H1 (cell line): ENCODE data around the gene SHC3. TPM values are rescaled to one million over a fixed set of nuclear protein-coding genes. Genes with fewer than 3 reads are reported as not detected.

Experiments
- CTCF ChIA-PET: fragments of 300-600 bp; sonication (Branson Sonifier 250); formaldehyde crosslinking; loops from one replicate; lab custom pipeline; 2021; ENCODE audit not compliant: partially characterized antibody; lab: Charles Lee
- POLR2A ChIA-PET: fragments of 300-600 bp; sonication (Branson Sonifier 250); formaldehyde crosslinking; loops from one replicate; lab custom pipeline; 2021; ENCODE audit warnings: inconsistent platforms; ENCODE audit not compliant: partially characterized antibody; lab: Charles Lee
- DNase-seq, 2 experiments: peaks; one replicate each; pipeline versions ENCODE4 v3.0.0 to v3.0.0-alpha.2; 2010 to 2022; ENCODE audit warnings: low spot score in 2 of 2, low read depth in 1 of 2, mixed read lengths in 1 of 2
- FAIRE-seq: peaks from 2 replicates; lab custom pipeline; 2011; peaks lifted over from hg19 to GRCh38; lab: Jason Lieb, UNC
- H2AFZ ChIP-seq: 2 replicates; pipeline ENCODE4 v1.8.1; 2012; ENCODE audit warnings: low read length, inconsistent platforms
- H2AK5ac ChIP-seq: 2 replicates; pipeline ENCODE4 v1.6.1; 2013; ENCODE audit warnings: low read depth, low read length
- H2BK120ac ChIP-seq: replicated peaks from 2 replicates; pipeline ENCODE3; 2013; ENCODE audit warnings: low read depth, low read length, inconsistent platforms
- H2BK12ac ChIP-seq: 2 replicates; pipeline ENCODE4 v1.6.1; 2013; ENCODE audit warnings: low read depth, low read length
- H2BK15ac ChIP-seq: 2 replicates; pipeline ENCODE4 v1.6.1; 2013; ENCODE audit warnings: low read length
- H2BK20ac ChIP-seq: 2 replicates; pipeline ENCODE4 v1.6.1; 2013; ENCODE audit warnings: low read length
- H2BK5ac ChIP-seq: 2 replicates; pipeline ENCODE4 v1.6.1; 2013; ENCODE audit warnings: low read depth, low read length
- H3K14ac ChIP-seq: 2 replicates; pipeline ENCODE4 v1.6.1; 2013; ENCODE audit warnings: inconsistent platforms; ENCODE audit not compliant: insufficient read length
- H3K18ac ChIP-seq: 2 replicates; pipeline ENCODE4 v1.6.1; 2013; ENCODE audit warnings: low read length; ENCODE audit errors: extremely low read depth
- H3K23ac ChIP-seq: 2 replicates; pipeline ENCODE4 v1.6.1; 2013; ENCODE audit warnings: inconsistent platforms; ENCODE audit not compliant: insufficient read length
- H3K23me2 ChIP-seq: 2 replicates; pipeline ENCODE4 v1.6.1; 2013; ENCODE audit warnings: low read depth, low read length
- H3K27ac ChIP-seq: 2 replicates; pipeline ENCODE4 v1.6.1; 2011; ENCODE audit warnings: low read depth, low read length, inconsistent platforms
- H3K27me3 ChIP-seq, 4 experiments: replicated peaks in 1 of 4; 1 replicate in 1 of 4; 2 replicates in 3 of 4; pipeline versions ENCODE4 v1.6.1 to v1.8.1; 2011 to 2013; ENCODE audit warnings: low read length in 3 of 4, mild to moderate bottlenecking in 3 of 4, inconsistent platforms in 2 of 4, mixed read lengths in 2 of 4, moderate library complexity in 1 of 4; ENCODE audit not compliant: control insufficient read depth in 3 of 4, insufficient read depth in 3 of 4; ENCODE audit errors: extremely low read depth in 1 of 4
- H3K36me3 ChIP-seq, 4 experiments: 2 replicates each; pipeline versions ENCODE4 v1.6.1 to v1.8.1; 2011 to 2013; ENCODE audit warnings: mild to moderate bottlenecking in 4 of 4, low read length in 3 of 4, moderate library complexity in 2 of 4, control low read depth in 1 of 4, inconsistent platforms in 1 of 4; ENCODE audit not compliant: insufficient read depth in 4 of 4, control insufficient read depth in 2 of 4
- H3K4ac ChIP-seq: replicated peaks from 2 replicates; pipeline ENCODE3; 2013; ENCODE audit warnings: low read length, low read depth, mixed read lengths, inconsistent platforms; ENCODE audit not compliant: insufficient read length
- H3K4me1 ChIP-seq, 4 experiments: replicated peaks in 1 of 4; 1 replicate in 1 of 4; 2 replicates in 3 of 4; pipeline versions ENCODE4 v1.6.1 to v1.8.1; 2011 to 2013; ENCODE audit warnings: low read length in 3 of 4, inconsistent platforms in 2 of 4, mixed read lengths in 1 of 4; ENCODE audit not compliant: insufficient read depth in 4 of 4, control insufficient read depth in 3 of 4
- H3K4me2 ChIP-seq, 2 experiments: 2 replicates each; pipeline versions ENCODE4 v1.6.1 to v1.8.1; 2011 to 2013; ENCODE audit warnings: low read depth in 2 of 2, low read length in 2 of 2, control low read depth in 1 of 2, inconsistent platforms in 1 of 2, mild to moderate bottlenecking in 1 of 2; ENCODE audit not compliant: insufficient read depth in 1 of 2
- H3K4me3 ChIP-seq, 4 experiments: fragments of 200-600, 300-600 bp in 1 of 4; sonication (generic), shearing (Covaris generic), sonication (Bioruptor Twin) in 1 of 4; 2 replicates each; pipeline versions ENCODE4 v1.5.1 to v1.8.1; 2011 to 2016; ENCODE audit warnings: low read length in 4 of 4, low read depth in 3 of 4, control low read depth in 2 of 4, inconsistent platforms in 2 of 4, mild to moderate bottlenecking in 2 of 4, mixed read lengths in 1 of 4, moderate library complexity in 1 of 4; ENCODE audit not compliant: insufficient read depth in 2 of 4; ENCODE audit errors: extremely low read depth in 1 of 4
- H3K56ac ChIP-seq: replicated peaks from 2 replicates; pipeline ENCODE3; 2013; ENCODE audit warnings: low read depth, mild to moderate bottlenecking, mixed read lengths, low read length, inconsistent platforms; ENCODE audit not compliant: insufficient read length
- H3K79me1 ChIP-seq: 2 replicates; pipeline ENCODE4 v1.6.1; 2013; ENCODE audit warnings: low read depth, low read length, control low read depth
- H3K79me2 ChIP-seq, 2 experiments: 2 replicates each; pipeline versions ENCODE4 v1.6.1 to v1.8.1; 2012 to 2013; ENCODE audit warnings: low read length in 2 of 2, mild to moderate bottlenecking in 2 of 2, inconsistent platforms in 1 of 2; ENCODE audit not compliant: insufficient read depth in 2 of 2, control insufficient read depth in 1 of 2
- H3K9ac ChIP-seq, 4 experiments: replicated peaks in 1 of 4; 1 replicate in 1 of 4; 2 replicates in 3 of 4; pipeline versions ENCODE4 v1.6.1 to v1.8.1; 2011 to 2013; ENCODE audit warnings: low read depth in 3 of 4, low read length in 3 of 4, control low read depth in 2 of 4, mild to moderate bottlenecking in 2 of 4, moderate library complexity in 2 of 4, inconsistent platforms in 1 of 4; ENCODE audit errors: extremely low read depth in 1 of 4
- H3K9me3 ChIP-seq, 2 experiments: 2 replicates each; pipeline versions ENCODE4 v1.6.1 to v1.8.1; 2012 to 2013; ENCODE audit warnings: mild to moderate bottlenecking in 2 of 2, moderate library complexity in 2 of 2, control low read depth in 1 of 2, inconsistent platforms in 1 of 2, low read depth in 1 of 2, low read length in 1 of 2, mixed read lengths in 1 of 2; ENCODE audit not compliant: insufficient read depth in 2 of 2
- H4K20me1 ChIP-seq, 2 experiments: replicated peaks in 1 of 2; 2 replicates each; pipeline versions ENCODE3 to v1.8.1; 2011 to 2013; ENCODE audit warnings: inconsistent platforms in 2 of 2, low read length in 2 of 2, mild to moderate bottlenecking in 1 of 2; ENCODE audit not compliant: insufficient read depth in 2 of 2, control insufficient read depth in 1 of 2
- H4K5ac ChIP-seq: 2 replicates; pipeline ENCODE4 v1.6.1; 2013; ENCODE audit warnings: low read length, low read depth, mixed read lengths, inconsistent platforms; ENCODE audit not compliant: insufficient read length
- H4K8ac ChIP-seq: 2 replicates; pipeline ENCODE4 v1.8.0; 2013; ENCODE audit warnings: mild to moderate bottlenecking, moderate library complexity, low read length, inconsistent platforms; ENCODE audit not compliant: insufficient read depth; ENCODE audit errors: extremely low read depth
- H4K91ac ChIP-seq: replicated peaks from 2 replicates; pipeline ENCODE3; 2013; ENCODE audit warnings: low read length, mixed read lengths, inconsistent platforms; ENCODE audit not compliant: insufficient read length
- ASH2L ChIP-seq: fragments of 200-600, 300-600 bp; sonication (generic); IDR thresholded peaks from one replicate; pipeline ENCODE4 v1.7.1; 2017; ENCODE audit warnings: low read length
- ATF3 ChIP-seq: IDR thresholded peaks from 2 replicates; pipeline ENCODE4 v1.6.1; 2011; ENCODE audit warnings: low read depth, mild to moderate bottlenecking, low read length; ENCODE audit not compliant: insufficient read depth
- CBX5 ChIP-seq: fragments of 300-800, 300-1000 bp; sonication (generic); IDR thresholded peaks from 2 replicates; pipeline ENCODE4 v1.7.1; 2016; ENCODE audit warnings: antibody characterized with exemption, low read length, low read depth
- CHD2 ChIP-seq: IDR thresholded peaks from 2 replicates; pipeline ENCODE4 v1.6.1; 2012; ENCODE audit warnings: low read length, improper control_type of control experiment
- GABPA ChIP-seq: IDR thresholded peaks from 2 replicates; pipeline ENCODE4 v1.6.1; 2011; ENCODE audit warnings: mild to moderate bottlenecking, low read length, moderate library complexity, borderline replicate concordance; ENCODE audit not compliant: insufficient read depth
- GTF2F1 ChIP-seq: IDR thresholded peaks from 2 replicates; pipeline ENCODE4 v1.6.1; 2012; ENCODE audit warnings: low read depth, low read length, improper control_type of control experiment, borderline replicate concordance
- MAX ChIP-seq: IDR thresholded peaks from 2 replicates; pipeline ENCODE4 v1.6.1; 2012; ENCODE audit warnings: inconsistent platforms
- SIRT6 ChIP-seq: IDR thresholded peaks from one replicate; pipeline ENCODE4 v1.7.1; 2012; ENCODE audit warnings: low read length, inconsistent platforms
- SIX5 ChIP-seq: IDR thresholded peaks from 2 replicates; pipeline ENCODE4 v1.6.1; 2011; ENCODE audit warnings: mild to moderate bottlenecking, low read depth, low read length
- SP2 ChIP-seq: IDR thresholded peaks from 2 replicates; pipeline ENCODE4 v1.6.1; 2012; ENCODE audit warnings: mild to moderate bottlenecking, low read length, inconsistent platforms
- TAF1 ChIP-seq: IDR thresholded peaks from 2 replicates; pipeline ENCODE4 v1.6.1; 2011; ENCODE audit warnings: mild to moderate bottlenecking, low read depth, low read length
- ZNF274 ChIP-seq: IDR thresholded peaks from 2 replicates; pipeline ENCODE4 v1.7.0; 2012; ENCODE audit warnings: low read length, borderline replicate concordance; ENCODE audit errors: extremely low read depth
- WGBS, 2 experiments: shearing (Covaris generic) in 1 of 2; methylation state at CpG; one replicate each; pipeline versions ENCODE4 v1.1.6 to v1.1.7; 2013 to 2015; ENCODE audit warnings: low lambda C conversion rate in 2 of 2, mixed read lengths in 2 of 2, inconsistent platforms in 1 of 2, low coverage in 1 of 2, missing lambda C conversion rate in 1 of 2; ENCODE audit not compliant: insufficient replicate concordance in 2 of 2, insufficient coverage in 1 of 2, insufficient read length in 1 of 2; ENCODE audit errors: extremely low coverage in 1 of 2, missing lambda C conversion rate in 1 of 2; 5-methylcytosine and 5-hydroxymethylcytosine counted together
- polyA plus RNA-seq, 7 experiments: library from polyadenylated mRNA; depleted of rRNA in 3 of 7; stranded (reverse) in 5 of 7; unstranded in 2 of 7; fragments of >200 nt in 5 of 7; fragments of 200-250 nt in 2 of 7; gene quantifications; 1 replicate in 5 of 7; 2 replicates in 1 of 7; 4 replicates in 1 of 7; pipeline versions ENCODE4 v1.2.1 to v1.2.3, GENCODE V29; 2011 to 2013; ENCODE audit warnings: missing spikeins in 2 of 7, mixed read lengths in 2 of 7
- total RNA-seq: library from RNA; stranded (reverse); fragmentation: NEBNext Ultra II Directional; extraction: Animal tissue kit (Norgen Biotek cat#: 25700); gene quantifications from 2 replicates; pipeline ENCODE4 v1.2.1, GENCODE V29; 2021

The SHC3 gene
- total and polyA plus RNA-seq, 2 of the 8 experiments (the other 6 are each of a cell fraction or from before 2014, with no cell fraction given), result 1.4 to 7.1 TPM

- Histone ChIP-seq H2BK20ac (peak overlapping the region; percentile 51; the same call in 1 of the 2 replicates), H3K56ac (peak overlapping the region; percentile 95), H2AFZ (no peak overlapping the region), H4K91ac (peak overlapping the region; percentile 44), H3K4ac (no peak overlapping the region), H2BK5ac (peak overlapping the region; percentile 4; the same call in 1 of the 2 replicates), H3K18ac (no peak overlapping the region), H3K9me3 (no peaks in the 10 kb centered on the region; a peak in 1 of 4 replicates), H4K8ac (no peak overlapping the region), H3K27me3 (no peaks in the 10 kb centered on the region), H4K5ac (no peak overlapping the region), H2BK120ac (no peak overlapping the region), H2AK5ac (peak overlapping the region; percentile 91), H3K23me2 (peaks cover 12% of the 10 kb centered on the region), H3K79me2 (peaks cover 0 to 5% of the 10 kb centered on the region in 2 experiments; a peak in 2 of 4 replicates), H3K27ac (no peak overlapping the region), H2BK12ac (peak overlapping the region; percentile 70; the same call in 1 of the 2 replicates), H3K14ac (no peak overlapping the region), H3K4me2 (no peak overlapping the region; a peak in 1 of 4 replicates), H3K79me1 (no peaks in the 10 kb centered on the region), H3K36me3 (peaks cover 0 to 2% (median 0%) of the 10 kb centered on the region in 4 experiments; a peak in 1 of 8 replicates), H4K20me1 (peaks cover 0 to 12% of the 10 kb centered on the region in 2 experiments), H2BK15ac (peak overlapping the region; percentile 75), H3K4me1 (peaks cover 0 to 7% (median 4%) of the 10 kb centered on the region in 4 experiments; a peak in 3 of 7 replicates), H3K23ac (no peak overlapping the region), H3K4me3 (no peak overlapping the region), H3K9ac (peak overlapping the region in 1 of 4 experiments; percentile 40; a peak in 1 of 7 replicates)
- WGBS, 2 experiments, result 83% methylated on average over 12 of the region's 12 CpGs; no CpG with 5 or more reads in 1 of the 2 experiments
- ChIA-PET POLR2A (interaction anchor here (0.7 kb wide), 1 partner anchor 126 kb away, joined by 3 read pairs; no protein-coding TSS in a partner anchor), CTCF (no interaction called here)
- FAIRE-seq (peak; percentile 36), DNase-seq (no peak)
- TF ChIP-seq MAX (no peak), ZNF274 (no peak), CHD2 (no peak), GABPA (no peak), GTF2F1 (no peak), ATF3 (no peak), SIRT6 (no peak), SP2 (no peak), ASH2L (no peak), CBX5 (no peak), SIX5 (no peak), TAF1 (no peak)
Observed at GRCh38 chr9:88973281-88974045, 205.2 kb downstream of the SHC3 start.
